K562 (cell line): ENCODE measurements around the gene PHTF2. TPM values are rescaled to one million over a fixed set of nuclear protein-coding genes. Genes with fewer than 3 reads are reported as not detected.

Experiments
- ATAC-seq: fragments of 200-7000 bp; cut with Tn5 transposase; 3 replicates; pipeline ENCODE4 v1.9.1; 2020; ENCODE audit warnings: moderate library complexity
- BruUV-seq: library from RNA; stranded (reverse); fragments of 400-500 nt; replicated peaks from 2 replicates; lab custom pipeline; 2021; lab: Mats Ljungman, UMichigan
- CTCF ChIA-PET: fragments of 300-600 bp; formaldehyde crosslinking; extraction: SDS; loops from one replicate; lab custom pipeline; 2021; ENCODE audit warnings: low intra/inter-chr PET ratio; lab: Yijun Ruan, JAX
- POLR2A ChIA-PET: fragments of 300-600, 350-650 bp; sonication (Branson Sonifier 250); formaldehyde crosslinking; extraction: SDS; loops from one replicate; lab custom pipeline; 2021; ENCODE audit warnings: antibody characterized with exemption, inconsistent platforms; lab: Yijun Ruan, JAX
- DNase-seq, 4 experiments: peaks; one replicate each; pipeline versions ENCODE4 v3.0.0 to v3.0.0-alpha.2; 2011 to 2018; ENCODE audit warnings: low spot score in 3 of 4, mixed read lengths in 3 of 4; ENCODE audit errors: extremely low read depth in 1 of 4
- FAIRE-seq: peaks from 2 replicates; lab custom pipeline; 2011; peaks lifted over from hg19 to GRCh38; lab: Jason Lieb, UNC
- H2AFZ ChIP-seq: 2 replicates; pipeline ENCODE4 v1.6.0; 2011; ENCODE audit warnings: low read depth, low read length, control low read depth, inconsistent platforms
- H3K27ac ChIP-seq: fragments of 200-600 bp; 3 replicates; pipeline ENCODE4 v1.8.0; 2011; ENCODE audit warnings: low read depth, mild to moderate bottlenecking, control low read depth, inconsistent platforms, low read length, moderate library complexity, mixed read lengths; ENCODE audit errors: extremely low read depth
- H3K27me3 ChIP-seq, 2 experiments: fragments of 300-600 bp in 1 of 2; 2 replicates in 1 of 2; 3 replicates in 1 of 2; pipeline versions ENCODE4 v1.6.0 to v1.8.0; 2011; ENCODE audit warnings: inconsistent platforms in 2 of 2, low read length in 2 of 2, mild to moderate bottlenecking in 1 of 2, mixed read lengths in 1 of 2, moderate library complexity in 1 of 2; ENCODE audit not compliant: control insufficient read depth in 2 of 2, insufficient read depth in 2 of 2
- H3K36me3 ChIP-seq: fragments of 300-600 bp; 3 replicates; pipeline ENCODE4 v1.8.0; 2011; ENCODE audit warnings: mild to moderate bottlenecking, low read length, inconsistent platforms; ENCODE audit not compliant: control insufficient read depth, insufficient read depth
- H3K4me1 ChIP-seq, 2 experiments: fragments of 200-600 bp in 1 of 2; replicated peaks in 1 of 2; 2 replicates in 1 of 2; 3 replicates in 1 of 2; pipeline versions ENCODE4 v1.5.1 to v1.8.0; 2011; ENCODE audit warnings: inconsistent platforms in 2 of 2, low read length in 2 of 2, mild to moderate bottlenecking in 1 of 2, mixed read lengths in 1 of 2, moderate library complexity in 1 of 2; ENCODE audit not compliant: control insufficient read depth in 2 of 2, insufficient read depth in 2 of 2
- H3K4me2 ChIP-seq: 2 replicates; pipeline ENCODE4 v1.6.1; 2011; ENCODE audit warnings: low read length, control low read depth, inconsistent platforms, mixed read lengths; ENCODE audit not compliant: insufficient read depth
- H3K4me3 ChIP-seq: fragments of 200-600 bp; sonication (generic), shearing (Covaris generic); 2 replicates; pipeline ENCODE4 v1.5.1; 2016; ENCODE audit warnings: control low read depth, inconsistent platforms
- H3K79me2 ChIP-seq: fragments of 200-600 bp; 3 replicates; pipeline ENCODE4 v1.8.0; 2011; ENCODE audit warnings: low read length, inconsistent platforms; ENCODE audit not compliant: control insufficient read depth, insufficient read depth
- H3K9ac ChIP-seq, 2 experiments: 2 replicates each; pipeline versions ENCODE4 v1.6.0 to v1.6.1; 2011; ENCODE audit warnings: low read depth in 2 of 2, low read length in 2 of 2, control low read depth in 1 of 2, inconsistent platforms in 1 of 2, mild to moderate bottlenecking in 1 of 2, mixed read lengths in 1 of 2; ENCODE audit not compliant: insufficient read depth in 1 of 2
- H3K9me1 ChIP-seq: one replicate; pipeline ENCODE4 v1.6.0; 2011; ENCODE audit warnings: inconsistent platforms, mild to moderate bottlenecking, low read length, moderate library complexity; ENCODE audit not compliant: control insufficient read depth, insufficient read depth
- H3K9me3 ChIP-seq: replicated peaks from 2 replicates; pipeline ENCODE4 v1.5.1; 2011; ENCODE audit warnings: low read depth, low read length, inconsistent platforms; ENCODE audit not compliant: control insufficient read depth, insufficient read depth
- H4K20me1 ChIP-seq: replicated peaks from 2 replicates; pipeline ENCODE4 v1.6.1; 2011; ENCODE audit warnings: low read length, inconsistent platforms, mixed read lengths; ENCODE audit not compliant: control insufficient read depth, insufficient read depth
- E4F1 ChIP-seq: fragments of 250-450 bp; sonication (Bioruptor Pico); IDR thresholded peaks from 2 replicates; pipeline ENCODE4 v1.5.0; 2021; ENCODE audit warnings: mild to moderate bottlenecking, borderline replicate concordance
- FOXK2 ChIP-seq, 2 experiments: fragments of 450-650 bp; IDR thresholded peaks in 1 of 2; conservative IDR thresholded peaks in 1 of 2; 2 replicates each; pipeline ENCODE4 v1.6.1; 2016; ENCODE audit warnings: low read depth in 2 of 2, mild to moderate bottlenecking in 1 of 2
- ZFP91 ChIP-seq: sonication (generic); formaldehyde crosslinking; IDR thresholded peaks from 2 replicates; pipeline ENCODE4 v1.8.0; 2022; ENCODE audit warnings: mild to moderate bottlenecking, missing genetic modification reagents
- ZNF354B ChIP-seq: fragments of 250-450 bp; sonication (Bioruptor Pico); IDR thresholded peaks from 2 replicates; pipeline ENCODE4 v1.4.0; 2020
- ZNF668 ChIP-seq: fragments of 250-450 bp; sonication (Bioruptor Pico); IDR thresholded peaks from 2 replicates; pipeline ENCODE4 v1.8.0; 2022; ENCODE audit warnings: mild to moderate bottlenecking, inconsistent platforms
- WGBS: fragments of 100-300 bp; shearing (Covaris generic); methylation state at CpG from one replicate; pipeline ENCODE4 v1.1.6; 2016; ENCODE audit warnings: low coverage, mixed read lengths; ENCODE audit not compliant: insufficient coverage; ENCODE audit errors: missing lambda C conversion rate; 5-methylcytosine and 5-hydroxymethylcytosine counted together
- in situ Hi-C: fragments of 300-500 bp; cut with MboI; formaldehyde crosslinking; loops from 4 replicates; pipeline ENCODE4 v1.15.0; 2018; ENCODE audit warnings: inconsistent platforms, mixed read lengths
- intact Hi-C: fragments of 100-400 bp; cut with micrococcal nuclease; formaldehyde crosslinking; loops from 2 replicates; pipeline ENCODE4 v1.14.2; 2022
- polyA plus RNA-seq, 8 experiments: library from polyadenylated mRNA; depleted of rRNA in 4 of 8; stranded (reverse) in 5 of 8; unstranded in 3 of 8; fragments of >200 nt; fragmentation: Nextera tagmentation in 2 of 8; fragmentation: Illumina TruSeq in 1 of 8; extraction: Ambion mirVana in 2 of 8; extraction: Trizol in 1 of 8; gene quantifications; 2 replicates each; pipeline versions ENCODE4 v1.2.1 to v1.2.3, GENCODE V29; 2011 to 2014; ENCODE audit warnings: inconsistent platforms in 1 of 8, missing spikeins in 1 of 8
- total RNA-seq, 7 experiments: library from RNA; depleted of rRNA in 6 of 7; stranded (reverse); fragments of >200 nt in 6 of 7; fragmentation: Illumina TruSeq in 2 of 7; extraction: Trizol in 2 of 7; gene quantifications; 2 replicates each; pipeline versions ENCODE4 v1.2.1 to v1.2.3, GENCODE V29; 2011 to 2021; ENCODE audit warnings: low replicate concordance in 1 of 7

Gene PHTF2
- total and polyA plus RNA-seq, 9 of the 15 experiments (the other 6 are each of a cell fraction or from before 2014, with no cell fraction given), result 17.9 to 43.6 (median 25.4) TPM

GRCh38 chr7:77862691-77863090 is 64.1 kb downstream of the PHTF2 start (continued):
- no peak for TF ChIP-seq ZFP91 (CRISPR knock-in tag)
- no peak for TF ChIP-seq ZNF354B (CRISPR knock-in tag)
- TF ChIP-seq, all 486 proteins: peak for 0

- TF ChIP-seq FOXK2 (conservative IDR thresholded peaks at IDR 0.05 in 1 of 2, IDR thresholded peaks at IDR 0.05 in 1 of 2; ENCODE audit: low read depth in 2 of 2), result 0 out of 4 replicates have a peak, but pooled peaks of 1 of the 2 experiments have one; percentile 29
- TF ChIP-seq ZNF668, result 0 out of 2 replicates have a peak, but pooled peaks have one; percentile 10
- no peak for TF ChIP-seq E4F1
- H3K9ac ChIP-seq, result no peak overlapping the region
- POLR2A ChIA-PET, result interaction anchor here (0.6 kb wide), 1 partner anchor 80 kb away, joined by 3 read pairs; no protein-coding TSS in a partner anchor
- no peak overlapping the region for H2AFZ ChIP-seq
- FAIRE-seq (no peak), DNase-seq (no peak), ATAC-seq (peak; percentile 53)
- no peaks in the 10 kb centered on the region; the same call in 2 of the 3 replicates for H3K36me3 ChIP-seq
- intact Hi-C loops, result no loop called here
- H3K27ac ChIP-seq, result no peak overlapping the region
- peaks cover 48% of the 10 kb centered on the region for H3K79me2 ChIP-seq
- WGBS, result 47% methylated on average over 2 of the region's 2 CpGs
- in situ Hi-C loops, result no loop called here
- H3K9me3 ChIP-seq, result no peaks in the 10 kb centered on the region
- no peaks in the 10 kb centered on the region for H3K27me3 ChIP-seq
- H4K20me1 ChIP-seq, result no peaks in the 10 kb centered on the region
- H3K4me3 ChIP-seq, result no peak overlapping the region
- BruUV-seq, result no TSS peak
- H3K4me1 ChIP-seq, result peaks cover 4 to 8% of the 10 kb centered on the region in 2 experiments; a peak in 3 of 5 replicates
- H3K4me2 ChIP-seq, result no peak overlapping the region
- CTCF ChIA-PET, result no interaction called here
- H3K9me1 ChIP-seq, result peaks cover 3% of the 10 kb centered on the region
Measured at GRCh38 chr7:77863860-77864259, 65.3 kb downstream of the PHTF2 start.
